ENCODE results near the gene NOL12. TPM values are rescaled to one million over a fixed set of nuclear protein-coding genes. Genes with fewer than 3 reads are reported as not detected.

The NOL12 gene
- total RNA-seq, 1 donor from 2014 or later = 36.8 TPM

Other genes starting within 250 kb of the NOL12 start
- gene MFNG, start 200.0 kb upstream of the NOL12 start, total RNA-seq = 20.3 TPM
- 14.9 TPM for gene CARD10, start 166.9 kb upstream of the NOL12 start, total RNA-seq
- gene CDC42EP1, start 125.9 kb upstream of the NOL12 start, total RNA-seq = 33.4 TPM
- gene LGALS2, start 106.3 kb upstream of the NOL12 start, total RNA-seq = not detected
- 68.9 TPM for gene GGA1, start 77.5 kb upstream of the NOL12 start, total RNA-seq
- gene SH3BP1, start 46.7 kb upstream of the NOL12 start, total RNA-seq = 56.2 TPM
- gene PDXP, start 27.6 kb upstream of the NOL12 start, total RNA-seq = 5.2 TPM
- gene LGALS1, start 10.7 kb upstream of the NOL12 start, total RNA-seq = 396 TPM
- gene TRIOBP, start 10.7 kb downstream of the NOL12 start, total RNA-seq = 108 TPM
- gene GCAT, start 121.6 kb downstream of the NOL12 start, total RNA-seq = 13.4 TPM
- not detected for gene GALR3, start 137.0 kb downstream of the NOL12 start, total RNA-seq
- gene ANKRD54, start 158.0 kb downstream of the NOL12 start, total RNA-seq = 26.9 TPM
- gene EIF3L, start 163.1 kb downstream of the NOL12 start, total RNA-seq = 544 TPM
- gene MICALL1, start 220.0 kb downstream of the NOL12 start, total RNA-seq = 80.2 TPM